Upper lobe of right lung (tissue), 1 donor: Measurements from ENCODE around the gene SLC19A2. TPM values are rescaled to one million over a fixed set of nuclear protein-coding genes. Genes with fewer than 3 reads are reported as not detected.

Source experiments
- ATAC-seq: fragments of 200-7000 bp; cut with Tn5 transposase; one replicate; pipeline ENCODE4 v1.9.1; 2020; ENCODE audit warnings: mild to moderate bottlenecking, moderate library complexity
- DNase-seq: peaks from one replicate; pipeline ENCODE4 v3.0.0-alpha.2; 2020
- H3K27ac ChIP-seq: fragments of 200-600 bp; one replicate; pipeline ENCODE4 v1.8.0; 2022
- H3K27me3 ChIP-seq: fragments of 200-600 bp; one replicate; pipeline ENCODE4 v1.8.0; 2022; ENCODE audit warnings: mild to moderate bottlenecking
- H3K36me3 ChIP-seq: fragments of 200-600 bp; one replicate; pipeline ENCODE4 v1.8.0; 2022
- H3K4me1 ChIP-seq: fragments of 200-600 bp; one replicate; pipeline ENCODE4 v1.8.0; 2022
- H3K4me3 ChIP-seq: fragments of 200-600 bp; one replicate; pipeline ENCODE4 v1.8.0; 2022; ENCODE audit warnings: mild to moderate bottlenecking
- H3K9me3 ChIP-seq: fragments of 200-600 bp; one replicate; pipeline ENCODE4 v1.8.0; 2022
- intact Hi-C: fragments of 100-400 bp; cut with DNase I; formaldehyde crosslinking; loops from one replicate; pipeline ENCODE4 v1.11.0; 2022
- total RNA-seq: library from RNA; stranded (reverse); fragmentation: NEBNext Ultra II Directional; extraction: Animal tissue kit (Norgen Biotek cat#: 25700); gene quantifications from one replicate; pipeline ENCODE4 v1.2.1, GENCODE V29; 2021
- TF ChIP-seq, protein P1 (sequence below): fragments of 200-600 bp; IDR thresholded peaks from one replicate; pipeline ENCODE4 v1.8.0; 2022; ENCODE audit warnings: antibody characterized with exemption
- donor health status: DM: no; HTN: yes; CAD: no; lungs with severe emphysema.

Gene SLC19A2
- total RNA-seq, 1 donor from 2014 or later, result 12.8 TPM

DNA sequence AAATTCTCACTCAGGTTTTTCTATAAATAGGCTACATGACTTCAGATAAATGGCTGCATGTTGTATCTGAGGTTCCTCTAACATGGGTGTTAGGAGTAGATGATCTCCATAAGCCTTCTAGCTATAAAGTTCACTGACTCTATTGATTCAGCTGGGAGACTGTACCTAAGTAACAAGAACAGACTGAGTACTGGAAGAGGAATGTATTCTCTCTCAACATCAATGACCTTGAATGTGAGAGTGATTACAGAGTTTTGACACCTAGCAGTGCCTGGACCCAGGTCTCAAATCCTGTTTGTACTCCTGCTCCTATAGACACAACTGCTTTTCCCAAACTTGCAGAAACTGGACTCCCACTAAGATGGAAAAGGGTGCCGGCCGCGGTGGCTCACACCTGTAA, 8.6 kb upstream of the SLC19A2 start:
- Histone ChIP-seq H3K36me3 (no peaks in the 10 kb centered on the region), H3K4me1 (no peaks in the 10 kb centered on the region), H3K9me3 (no peaks in the 10 kb centered on the region), H3K27me3 (no peaks in the 10 kb centered on the region), H3K4me3 (no peak overlapping the region), H3K27ac (no peak overlapping the region)
- TF ChIP-seq, protein P1, sequence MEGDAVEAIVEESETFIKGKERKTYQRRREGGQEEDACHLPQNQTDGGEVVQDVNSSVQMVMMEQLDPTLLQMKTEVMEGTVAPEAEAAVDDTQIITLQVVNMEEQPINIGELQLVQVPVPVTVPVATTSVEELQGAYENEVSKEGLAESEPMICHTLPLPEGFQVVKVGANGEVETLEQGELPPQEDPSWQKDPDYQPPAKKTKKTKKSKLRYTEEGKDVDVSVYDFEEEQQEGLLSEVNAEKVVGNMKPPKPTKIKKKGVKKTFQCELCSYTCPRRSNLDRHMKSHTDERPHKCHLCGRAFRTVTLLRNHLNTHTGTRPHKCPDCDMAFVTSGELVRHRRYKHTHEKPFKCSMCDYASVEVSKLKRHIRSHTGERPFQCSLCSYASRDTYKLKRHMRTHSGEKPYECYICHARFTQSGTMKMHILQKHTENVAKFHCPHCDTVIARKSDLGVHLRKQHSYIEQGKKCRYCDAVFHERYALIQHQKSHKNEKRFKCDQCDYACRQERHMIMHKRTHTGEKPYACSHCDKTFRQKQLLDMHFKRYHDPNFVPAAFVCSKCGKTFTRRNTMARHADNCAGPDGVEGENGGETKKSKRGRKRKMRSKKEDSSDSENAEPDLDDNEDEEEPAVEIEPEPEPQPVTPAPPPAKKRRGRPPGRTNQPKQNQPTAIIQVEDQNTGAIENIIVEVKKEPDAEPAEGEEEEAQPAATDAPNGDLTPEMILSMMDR, result no peak
- ATAC-seq (no peak), DNase-seq (no peak)
- intact Hi-C loops, result no loop called here

DNA sequence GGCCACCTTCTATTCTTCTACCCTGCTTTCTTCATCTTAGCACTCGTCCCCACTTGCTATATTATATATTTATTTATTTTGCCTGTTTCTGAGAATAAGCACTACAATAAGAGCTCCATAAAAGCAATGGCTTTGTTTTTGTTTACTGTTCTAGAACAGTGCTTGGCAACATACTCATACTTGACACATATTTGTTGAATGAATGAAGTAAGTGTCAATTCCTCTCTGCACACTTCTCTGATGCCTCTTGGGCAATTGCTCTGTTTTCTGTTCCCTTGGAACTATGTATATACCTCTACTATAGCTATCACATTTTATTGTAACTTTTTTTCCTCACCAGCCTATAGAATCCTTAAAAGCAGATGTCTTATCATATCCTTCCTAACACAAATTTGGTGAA, 7.5 kb upstream of the SLC19A2 start:
- DNase-seq (no peak), ATAC-seq (no peak)
- Histone ChIP-seq H3K4me3 (no peak overlapping the region), H3K27me3 (no peaks in the 10 kb centered on the region), H3K9me3 (no peaks in the 10 kb centered on the region), H3K36me3 (no peaks in the 10 kb centered on the region), H3K4me1 (no peaks in the 10 kb centered on the region), H3K27ac (no peak overlapping the region)
- intact Hi-C loops, result no loop called here
- TF ChIP-seq, protein P1, result no peak

DNA sequence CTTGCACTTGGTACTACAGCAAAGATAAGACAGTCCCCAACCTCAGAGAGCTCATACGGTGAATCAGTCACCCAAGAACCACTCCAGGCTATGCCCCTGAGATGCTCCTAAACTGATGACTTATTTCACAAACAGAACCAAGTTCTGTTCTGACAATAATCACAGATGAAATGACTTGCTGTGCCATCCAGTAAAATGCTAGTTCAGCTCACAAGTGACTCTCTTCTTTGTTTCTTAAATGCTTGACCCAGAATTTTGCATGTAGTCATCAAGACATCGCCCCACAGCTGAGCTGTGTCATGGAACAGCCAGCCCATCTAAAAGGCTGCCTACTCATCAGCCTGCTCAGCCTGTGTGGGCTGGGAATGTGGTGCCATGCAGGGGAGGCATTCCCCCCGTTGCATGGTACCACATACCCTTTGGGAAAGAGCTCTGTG, 6.1 kb upstream of the SLC19A2 start:
- H3K27me3 ChIP-seq, result no peaks in the 10 kb centered on the region
- H3K36me3 ChIP-seq, result no peaks in the 10 kb centered on the region
- H3K9me3 ChIP-seq, result no peaks in the 10 kb centered on the region
- H3K4me1 ChIP-seq, result peaks cover 3% of the 10 kb centered on the region
- peak; percentile 24 for ATAC-seq
- TF ChIP-seq, protein P1, result no peak
- H3K27ac ChIP-seq, result no peak overlapping the region
- DNase-seq, result no peak
- H3K4me3 ChIP-seq, result no peak overlapping the region
- intact Hi-C loops, result no loop called here

DNA sequence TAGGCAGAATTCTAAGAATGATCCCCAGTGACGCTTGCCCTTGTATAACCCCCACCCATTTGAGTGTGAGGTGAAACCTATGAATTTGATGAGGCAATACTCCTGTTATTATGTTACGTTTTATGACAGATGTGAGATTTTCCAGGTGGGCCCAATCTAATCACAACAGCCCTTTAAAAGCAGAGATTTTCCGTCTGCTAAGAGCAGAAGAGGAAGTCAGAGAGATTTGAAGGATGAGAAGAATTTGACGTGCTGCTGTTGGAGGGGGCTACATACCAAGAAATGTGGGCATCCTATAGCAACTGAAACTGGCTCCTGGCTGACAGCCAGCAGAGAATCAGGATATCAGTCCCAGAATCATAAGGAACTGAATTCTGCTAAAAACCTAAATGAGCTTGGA, 2.4 kb upstream of the SLC19A2 start:
- peaks cover 17% of the 10 kb centered on the region for H3K4me1 ChIP-seq
- ATAC-seq, result no peak
- no peak overlapping the region for H3K4me3 ChIP-seq
- TF ChIP-seq, protein P1, result no peak
- no peaks in the 10 kb centered on the region for H3K9me3 ChIP-seq
- no peaks in the 10 kb centered on the region for H3K36me3 ChIP-seq
- H3K27me3 ChIP-seq, result no peaks in the 10 kb centered on the region
- no peak overlapping the region for H3K27ac ChIP-seq
- intact Hi-C loops, result no loop called here
- no peak for DNase-seq

DNA sequence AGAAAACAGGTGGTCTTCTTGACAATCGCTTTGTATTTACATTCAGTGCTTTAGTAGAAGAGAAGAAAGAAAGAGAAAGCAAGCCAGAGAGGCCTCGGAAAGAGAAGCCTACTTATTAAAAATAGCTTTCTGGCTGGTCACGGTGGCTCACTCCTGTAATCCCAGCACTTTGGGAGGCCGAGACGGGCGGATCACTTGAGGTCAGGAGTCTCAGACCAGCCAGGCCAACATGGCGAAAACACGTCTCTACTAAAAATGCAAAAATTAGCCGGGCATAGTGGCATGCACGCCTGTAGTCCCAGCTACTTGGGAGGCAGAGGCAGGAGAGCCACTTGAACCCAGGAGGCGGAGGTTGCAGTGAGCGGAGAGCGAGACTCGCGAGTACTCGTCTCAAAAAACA, 1.8 kb upstream of the SLC19A2 start:
- ATAC-seq, result no peak
- Histone ChIP-seq H3K36me3 (no peaks in the 10 kb centered on the region), H3K27ac (peak overlapping the region; percentile 99), H3K4me1 (peaks cover 22% of the 10 kb centered on the region), H3K9me3 (no peaks in the 10 kb centered on the region), H3K4me3 (no peak overlapping the region), H3K27me3 (no peaks in the 10 kb centered on the region)
- TF ChIP-seq, protein P1, result no peak
- intact Hi-C loops, result no loop called here
- no peak for DNase-seq

DNA sequence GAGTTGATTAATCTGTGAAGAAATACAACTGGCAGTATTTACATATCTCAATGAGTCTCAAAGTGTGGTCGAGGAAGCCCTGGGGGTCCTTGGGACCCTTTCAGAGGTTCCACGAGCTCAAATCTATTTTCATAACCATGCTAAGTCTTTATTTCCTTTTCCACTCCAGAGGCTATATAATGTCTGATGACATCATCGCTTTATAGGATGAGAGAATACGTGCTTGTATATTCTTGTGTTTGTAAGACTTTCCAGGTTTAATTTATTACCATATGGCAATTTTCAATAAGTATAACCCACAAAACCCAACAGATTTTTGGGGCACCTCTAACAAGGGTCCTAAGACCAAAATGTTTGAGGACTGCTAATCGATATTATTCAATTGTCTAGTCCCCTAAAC, 1.4 kb upstream of the SLC19A2 start:
- ATAC-seq, result no peak
- TF ChIP-seq, protein P1, result no peak
- no peaks in the 10 kb centered on the region for H3K36me3 ChIP-seq
- H3K27me3 ChIP-seq, result no peaks in the 10 kb centered on the region
- no peaks in the 10 kb centered on the region for H3K9me3 ChIP-seq
- H3K27ac ChIP-seq, result peak overlapping the region; percentile 99
- intact Hi-C loops, result no loop called here
- H3K4me1 ChIP-seq, result peaks cover 22% of the 10 kb centered on the region
- DNase-seq, result no peak
- no peak overlapping the region for H3K4me3 ChIP-seq
